Loucy (cell line): ENCODE measurements around the gene WNK1.

Source experiments
- H2AFZ ChIP-seq: fragments of 200-600 bp; sonication (generic); 2 replicates; pipeline ENCODE4 v1.6.0; 2016; ENCODE audit warnings: antibody characterized with exemption, mild to moderate bottlenecking, low read length, moderate library complexity
- H3F3A ChIP-seq: fragments of 200-600 bp; 2 replicates; pipeline ENCODE4 v1.6.0; 2016; ENCODE audit warnings: antibody characterized with exemption, low read depth, mild to moderate bottlenecking
- H3K27me3 ChIP-seq: fragments of 200-600 bp; sonication (generic); 2 replicates; pipeline ENCODE4 v1.6.1; 2014; ENCODE audit warnings: low read length, mild to moderate bottlenecking; ENCODE audit not compliant: insufficient read depth, poor library complexity, severe bottlenecking
- H3K36me3 ChIP-seq: fragments of 200-600 bp; sonication (generic); 2 replicates; pipeline ENCODE4 v1.6.1; 2016; ENCODE audit warnings: low read length; ENCODE audit not compliant: insufficient read depth
- H3K4me1 ChIP-seq: fragments of 200-600 bp; sonication (generic); 2 replicates; pipeline ENCODE4 v1.5.1; 2014; ENCODE audit warnings: low read length, mild to moderate bottlenecking; ENCODE audit not compliant: insufficient read depth, poor library complexity, severe bottlenecking
- H3K4me2 ChIP-seq: fragments of 200-600 bp; sonication (generic); 2 replicates; pipeline ENCODE4 v1.6.0; 2014; ENCODE audit warnings: antibody characterized with exemption, low read length, low read depth, mild to moderate bottlenecking; ENCODE audit not compliant: poor library complexity, severe bottlenecking
- H3K4me3 ChIP-seq: fragments of 200-600 bp; sonication (generic); 2 replicates; pipeline ENCODE4 v1.5.1; 2014; ENCODE audit warnings: low read length, mild to moderate bottlenecking, mixed read lengths; ENCODE audit not compliant: poor library complexity, severe bottlenecking
- H3K79me2 ChIP-seq: fragments of 200-600 bp; sonication (generic); 2 replicates; pipeline ENCODE4 v1.6.1; 2014; ENCODE audit warnings: low read length; ENCODE audit not compliant: insufficient read depth
- H3K9ac ChIP-seq: fragments of 200-600 bp; sonication (generic); 2 replicates; pipeline ENCODE4 v1.6.0; 2014; ENCODE audit warnings: mild to moderate bottlenecking, low read depth, low read length, moderate library complexity; ENCODE audit not compliant: poor library complexity, severe bottlenecking
- H3K9me2 ChIP-seq: fragments of 200-600 bp; sonication (generic); replicated peaks from 2 replicates; pipeline ENCODE4 v1.6.1; 2016; ENCODE audit warnings: low read depth, low read length, mixed read lengths
- H3K9me3 ChIP-seq: fragments of 200-600 bp; sonication (generic); 2 replicates; pipeline ENCODE4 v1.6.1; 2014; ENCODE audit warnings: mild to moderate bottlenecking, antibody characterized with exemption, low read length, low read depth; ENCODE audit not compliant: insufficient read depth
- H4K20me1 ChIP-seq: fragments of 200-600 bp; sonication (generic); 2 replicates; pipeline ENCODE4 v1.6.0; 2014; ENCODE audit warnings: antibody characterized with exemption, low read length, mild to moderate bottlenecking; ENCODE audit not compliant: insufficient read depth, poor library complexity, severe bottlenecking
- EZH2phosphoT487 ChIP-seq: fragments of 200-600 bp; IDR thresholded peaks from 2 replicates; pipeline ENCODE4 v1.6.1; 2018; ENCODE audit warnings: antibody characterized with exemption, mild to moderate bottlenecking, moderate library complexity, borderline replicate concordance
- TF ChIP-seq, protein P1 (sequence below): fragments of 200-600 bp; sonication (generic); conservative IDR thresholded peaks from 2 replicates; pipeline ENCODE4 v1.5.1; 2014; ENCODE audit warnings: mild to moderate bottlenecking, antibody characterized with exemption, low read length

Gene WNK1

DNA sequence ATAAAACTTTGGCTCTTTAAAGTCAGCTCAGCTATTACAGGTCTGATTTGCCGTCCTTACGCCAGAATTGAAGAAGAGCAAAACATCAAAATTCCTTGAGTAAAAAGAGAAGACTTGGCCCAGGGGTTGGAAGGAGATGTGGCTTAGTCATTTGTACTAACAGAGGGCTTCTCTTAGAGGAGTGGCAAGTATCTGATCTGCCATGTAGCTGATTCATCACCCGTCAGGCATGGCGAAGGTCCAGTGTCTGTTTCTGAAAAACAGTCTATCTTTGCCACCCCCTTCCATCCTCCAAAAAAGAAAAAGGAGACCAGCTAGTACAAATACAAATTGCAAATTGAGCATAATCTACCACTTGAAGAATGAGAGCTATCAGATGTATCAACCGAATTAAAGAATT lies 105.2 kb downstream of the WNK1 start:
- Histone ChIP-seq H3K4me3 (no peak overlapping the region), H3K9ac (no peak overlapping the region), H4K20me1 (peaks cover 44% of the 10 kb centered on the region), H3K9me2 (no peaks in the 10 kb centered on the region), H3K4me2 (no peak overlapping the region), H3K4me1 (no peaks in the 10 kb centered on the region), H3K79me2 (peaks cover 30% of the 10 kb centered on the region), H3F3A (no peaks in the 10 kb centered on the region), H3K27me3 (no peaks in the 10 kb centered on the region), H3K9me3 (no peaks in the 10 kb centered on the region), H2AFZ (no peak overlapping the region), H3K36me3 (peaks cover 81% of the 10 kb centered on the region)
- TF ChIP-seq, protein P1, sequence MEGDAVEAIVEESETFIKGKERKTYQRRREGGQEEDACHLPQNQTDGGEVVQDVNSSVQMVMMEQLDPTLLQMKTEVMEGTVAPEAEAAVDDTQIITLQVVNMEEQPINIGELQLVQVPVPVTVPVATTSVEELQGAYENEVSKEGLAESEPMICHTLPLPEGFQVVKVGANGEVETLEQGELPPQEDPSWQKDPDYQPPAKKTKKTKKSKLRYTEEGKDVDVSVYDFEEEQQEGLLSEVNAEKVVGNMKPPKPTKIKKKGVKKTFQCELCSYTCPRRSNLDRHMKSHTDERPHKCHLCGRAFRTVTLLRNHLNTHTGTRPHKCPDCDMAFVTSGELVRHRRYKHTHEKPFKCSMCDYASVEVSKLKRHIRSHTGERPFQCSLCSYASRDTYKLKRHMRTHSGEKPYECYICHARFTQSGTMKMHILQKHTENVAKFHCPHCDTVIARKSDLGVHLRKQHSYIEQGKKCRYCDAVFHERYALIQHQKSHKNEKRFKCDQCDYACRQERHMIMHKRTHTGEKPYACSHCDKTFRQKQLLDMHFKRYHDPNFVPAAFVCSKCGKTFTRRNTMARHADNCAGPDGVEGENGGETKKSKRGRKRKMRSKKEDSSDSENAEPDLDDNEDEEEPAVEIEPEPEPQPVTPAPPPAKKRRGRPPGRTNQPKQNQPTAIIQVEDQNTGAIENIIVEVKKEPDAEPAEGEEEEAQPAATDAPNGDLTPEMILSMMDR = no peak
- TF ChIP-seq EZH2phosphoT487 = no peak

DNA sequence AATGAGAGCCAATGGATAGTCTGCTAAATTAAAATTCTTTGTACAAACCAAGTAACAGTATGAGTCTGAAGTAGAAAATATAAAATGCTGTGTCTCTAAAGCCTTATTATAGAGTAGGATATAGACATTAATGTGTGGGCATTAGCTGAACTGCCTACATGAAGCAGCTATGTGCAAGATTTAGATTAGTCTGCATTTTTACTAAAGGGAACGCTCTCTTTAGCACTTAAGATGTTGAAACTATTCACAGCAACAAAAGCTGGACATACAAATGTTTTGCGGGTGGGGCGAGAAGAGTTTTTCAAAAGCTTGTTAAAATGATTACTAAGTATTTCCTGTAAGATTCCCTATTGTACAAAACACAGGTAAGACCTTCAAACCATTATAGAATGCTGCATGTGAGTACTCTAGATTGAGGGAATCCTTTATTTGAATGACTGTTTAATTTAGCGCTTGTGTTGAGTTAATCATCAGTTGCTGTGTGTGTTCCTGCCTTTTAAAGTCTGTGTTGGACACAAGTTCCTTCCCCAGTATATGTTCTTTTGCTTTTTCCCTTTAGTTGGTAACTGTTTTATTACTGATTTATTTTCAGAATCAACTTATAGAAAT lies 110.0 kb downstream of the WNK1 start:
- Histone ChIP-seq H3K9ac (no peak overlapping the region), H3K9me3 (no peaks in the 10 kb centered on the region), H4K20me1 (peaks cover 16% of the 10 kb centered on the region), H2AFZ (no peak overlapping the region), H3K79me2 (no peaks in the 10 kb centered on the region; the same call in 1 of the 2 replicates), H3K4me2 (no peak overlapping the region), H3K36me3 (peaks cover 99% of the 10 kb centered on the region), H3K9me2 (no peaks in the 10 kb centered on the region), H3K4me3 (no peak overlapping the region), H3K4me1 (no peaks in the 10 kb centered on the region), H3K27me3 (no peaks in the 10 kb centered on the region), H3F3A (no peaks in the 10 kb centered on the region)
- no peak for TF ChIP-seq EZH2phosphoT487
- TF ChIP-seq, protein P1 = no peak

DNA sequence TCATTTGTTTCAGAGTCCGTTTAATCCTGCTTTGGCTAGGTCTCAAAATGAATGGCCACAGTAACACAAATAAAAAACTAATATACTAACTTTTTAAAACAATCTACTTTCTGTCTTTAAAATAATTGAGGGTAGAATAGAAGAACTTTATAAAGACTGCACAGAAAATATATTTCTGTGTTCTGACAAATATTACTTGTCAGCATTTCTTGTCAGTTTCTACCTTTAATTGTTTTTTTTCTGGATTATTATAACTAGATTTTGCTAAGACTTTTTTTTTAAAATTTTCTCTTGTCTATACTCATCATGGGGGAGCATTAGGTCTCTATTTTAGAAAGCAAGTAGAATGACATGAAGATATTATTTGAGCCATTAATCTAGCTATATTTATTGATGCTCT lies 110.9 kb downstream of the WNK1 start:
- no peaks in the 10 kb centered on the region for H3K4me1 ChIP-seq
- no peaks in the 10 kb centered on the region for H3K9me3 ChIP-seq
- H3K79me2 ChIP-seq = no peaks in the 10 kb centered on the region; the same call in 1 of the 2 replicates
- H3K4me2 ChIP-seq = no peak overlapping the region
- peaks cover 97% of the 10 kb centered on the region for H3K36me3 ChIP-seq
- no peak overlapping the region for H3K4me3 ChIP-seq
- H2AFZ ChIP-seq = no peak overlapping the region
- TF ChIP-seq EZH2phosphoT487 = no peak
- TF ChIP-seq, protein P1 = no peak
- H3K9me2 ChIP-seq = no peaks in the 10 kb centered on the region
- H3F3A ChIP-seq = no peaks in the 10 kb centered on the region
- H3K27me3 ChIP-seq = no peaks in the 10 kb centered on the region
- H4K20me1 ChIP-seq = peaks cover 13% of the 10 kb centered on the region
- H3K9ac ChIP-seq = no peak overlapping the region
